OCI-LY1 (cell line): ENCODE measurements around the gene MXI1.
"Not testable (repeated sequence)": the region's sequence is repeated elsewhere in the genome, so short reads cannot be mapped to it uniquely, and the experiment has no call there.

Experiments used
- H2AFZ ChIP-seq: fragments of 200-600 bp; sonication (generic), shearing (Covaris generic); 2 replicates; pipeline ENCODE4 v1.6.0; 2014; ENCODE audit warnings: antibody characterized with exemption, mild to moderate bottlenecking, low read length
- H3F3A ChIP-seq: fragments of 200-600 bp; sonication (generic), shearing (Covaris generic); 2 replicates; pipeline ENCODE4 v1.6.0; 2014; ENCODE audit warnings: mild to moderate bottlenecking, antibody characterized with exemption, low read length, moderate library complexity; ENCODE audit not compliant: insufficient read depth
- H3K27ac ChIP-seq: fragments of 200-600 bp; sonication (generic); 2 replicates; pipeline ENCODE4 v1.5.1; 2014; ENCODE audit warnings: low read length, mixed run types, mild to moderate bottlenecking, low read depth; ENCODE audit not compliant: poor library complexity, severe bottlenecking
- H3K27me3 ChIP-seq: fragments of 200-600 bp; sonication (generic); 2 replicates; pipeline ENCODE4 v1.6.0; 2014; ENCODE audit warnings: antibody characterized with exemption, mild to moderate bottlenecking, low read length, moderate library complexity; ENCODE audit not compliant: insufficient read depth
- H3K36me3 ChIP-seq: fragments of 200-600 bp; sonication (generic); 2 replicates; pipeline ENCODE4 v1.6.1; 2014; ENCODE audit warnings: mild to moderate bottlenecking, antibody characterized with exemption, low read length, moderate library complexity, mixed read lengths; ENCODE audit not compliant: insufficient read depth
- H3K4me1 ChIP-seq: fragments of 200-600 bp; sonication (generic); 2 replicates; pipeline ENCODE4 v1.5.1; 2014; ENCODE audit warnings: mild to moderate bottlenecking, low read length, moderate library complexity; ENCODE audit not compliant: insufficient read depth, severe bottlenecking
- H3K4me2 ChIP-seq: fragments of 200-600 bp; sonication (generic), shearing (Covaris generic); 2 replicates; pipeline ENCODE4 v1.6.1; 2014; ENCODE audit warnings: low read length
- H3K4me3 ChIP-seq: fragments of 200-600 bp; sonication (generic); 2 replicates; pipeline ENCODE4 v1.5.1; 2014; ENCODE audit warnings: low read length, low read depth, mild to moderate bottlenecking, mixed read lengths; ENCODE audit not compliant: poor library complexity, severe bottlenecking
- H3K79me2 ChIP-seq: fragments of 200-600 bp; shearing (Covaris generic); 2 replicates; pipeline ENCODE4 v1.6.1; 2016; ENCODE audit warnings: mixed run types, low read length, mixed read lengths; ENCODE audit not compliant: insufficient read depth
- H3K9ac ChIP-seq: fragments of 200-600 bp; sonication (generic), shearing (Covaris generic); 2 replicates; pipeline ENCODE4 v1.6.1; 2014; ENCODE audit warnings: mild to moderate bottlenecking, low read length, mixed read lengths
- H3K9me2 ChIP-seq: fragments of 200-600 bp; sonication (generic), shearing (Covaris generic); 2 replicates; pipeline ENCODE4 v1.6.1; 2014; ENCODE audit warnings: low read depth, mild to moderate bottlenecking, low read length, mixed read lengths
- H3K9me3 ChIP-seq: fragments of 200-600 bp; shearing (Covaris generic); 2 replicates; pipeline ENCODE4 v1.6.1; 2014; ENCODE audit warnings: low read length, mixed read lengths
- H4K20me1 ChIP-seq: fragments of 200-600 bp; sonication (generic), shearing (Covaris generic); 2 replicates; pipeline ENCODE4 v1.6.0; 2016; ENCODE audit warnings: mild to moderate bottlenecking, low read length; ENCODE audit not compliant: insufficient read depth
- EZH2 ChIP-seq: fragments of 200-600 bp; sonication (generic), shearing (Covaris generic); IDR thresholded peaks from 2 replicates; pipeline ENCODE4 v1.8.0; 2017; ENCODE audit warnings: borderline replicate concordance, mixed run types, mild to moderate bottlenecking, antibody characterized with exemption, low read length, moderate library complexity, mixed read lengths
- TF ChIP-seq, protein P1 (sequence below): fragments of 200-600 bp; sonication (generic), shearing (Covaris generic); IDR thresholded peaks from 2 replicates; pipeline ENCODE4 v1.5.1; 2017; ENCODE audit warnings: mild to moderate bottlenecking, antibody characterized with exemption, low read length, moderate library complexity, mixed read lengths

MXI1 gene

DNA sequence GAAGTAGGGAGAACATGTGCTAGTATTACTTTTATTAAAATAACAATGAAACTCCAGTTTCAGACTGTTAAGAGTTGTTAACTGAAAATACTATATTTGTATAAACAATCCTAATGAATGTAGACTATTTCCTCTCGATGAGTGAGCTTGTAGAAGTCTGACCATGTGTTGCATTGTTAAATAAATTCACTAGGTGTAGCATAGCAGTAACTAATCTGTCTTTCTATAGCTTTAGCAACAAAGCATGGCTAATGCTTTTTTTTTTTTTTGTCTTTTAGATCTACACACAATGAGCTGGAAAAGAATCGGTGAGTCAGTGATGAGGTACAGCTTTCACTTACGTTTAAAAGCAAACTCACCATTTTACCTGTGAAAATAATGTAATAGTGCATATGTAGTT is 37.1 kb downstream of the MXI1 start:
- Histone ChIP-seq H3K79me2 (peaks cover 30% of the 10 kb centered on the region), H4K20me1 (no peaks in the 10 kb centered on the region), H3K27me3 (no peaks in the 10 kb centered on the region), H3K4me3 (no peak overlapping the region), H3F3A (no peaks in the 10 kb centered on the region), H3K9me2 (no peaks in the 10 kb centered on the region), H3K9ac (no peak overlapping the region), H3K4me2 (no peak overlapping the region), H3K4me1 (peaks cover 15% of the 10 kb centered on the region), H3K9me3 (no peaks in the 10 kb centered on the region), H3K27ac (no peak overlapping the region), H3K36me3 (peaks cover 38% of the 10 kb centered on the region), H2AFZ (no peak overlapping the region)
- TF ChIP-seq EZH2, result no peak
- TF ChIP-seq, protein P1, sequence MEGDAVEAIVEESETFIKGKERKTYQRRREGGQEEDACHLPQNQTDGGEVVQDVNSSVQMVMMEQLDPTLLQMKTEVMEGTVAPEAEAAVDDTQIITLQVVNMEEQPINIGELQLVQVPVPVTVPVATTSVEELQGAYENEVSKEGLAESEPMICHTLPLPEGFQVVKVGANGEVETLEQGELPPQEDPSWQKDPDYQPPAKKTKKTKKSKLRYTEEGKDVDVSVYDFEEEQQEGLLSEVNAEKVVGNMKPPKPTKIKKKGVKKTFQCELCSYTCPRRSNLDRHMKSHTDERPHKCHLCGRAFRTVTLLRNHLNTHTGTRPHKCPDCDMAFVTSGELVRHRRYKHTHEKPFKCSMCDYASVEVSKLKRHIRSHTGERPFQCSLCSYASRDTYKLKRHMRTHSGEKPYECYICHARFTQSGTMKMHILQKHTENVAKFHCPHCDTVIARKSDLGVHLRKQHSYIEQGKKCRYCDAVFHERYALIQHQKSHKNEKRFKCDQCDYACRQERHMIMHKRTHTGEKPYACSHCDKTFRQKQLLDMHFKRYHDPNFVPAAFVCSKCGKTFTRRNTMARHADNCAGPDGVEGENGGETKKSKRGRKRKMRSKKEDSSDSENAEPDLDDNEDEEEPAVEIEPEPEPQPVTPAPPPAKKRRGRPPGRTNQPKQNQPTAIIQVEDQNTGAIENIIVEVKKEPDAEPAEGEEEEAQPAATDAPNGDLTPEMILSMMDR, result no peak

DNA sequence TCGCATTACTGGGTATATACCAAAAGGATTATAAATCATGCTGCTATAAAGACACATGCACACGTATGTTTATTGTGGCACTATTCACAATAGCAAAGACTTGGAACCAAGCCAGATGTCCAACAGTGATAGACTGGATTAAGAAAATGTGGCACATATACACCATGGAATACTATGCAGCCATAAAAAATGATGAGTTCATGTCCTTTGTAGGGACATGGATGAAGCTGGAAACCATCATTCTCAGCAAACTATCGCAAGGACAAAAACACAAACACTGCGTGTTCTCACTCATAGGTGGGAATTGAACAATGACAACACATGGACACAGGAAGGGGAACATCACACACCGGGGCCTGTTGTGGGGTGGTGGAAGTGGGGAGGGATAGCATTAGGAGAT is 40.4 kb downstream of the MXI1 start:
- H4K20me1 ChIP-seq, H3K27me3 ChIP-seq, H3K9me3 ChIP-seq: not testable (repeated sequence)

DNA sequence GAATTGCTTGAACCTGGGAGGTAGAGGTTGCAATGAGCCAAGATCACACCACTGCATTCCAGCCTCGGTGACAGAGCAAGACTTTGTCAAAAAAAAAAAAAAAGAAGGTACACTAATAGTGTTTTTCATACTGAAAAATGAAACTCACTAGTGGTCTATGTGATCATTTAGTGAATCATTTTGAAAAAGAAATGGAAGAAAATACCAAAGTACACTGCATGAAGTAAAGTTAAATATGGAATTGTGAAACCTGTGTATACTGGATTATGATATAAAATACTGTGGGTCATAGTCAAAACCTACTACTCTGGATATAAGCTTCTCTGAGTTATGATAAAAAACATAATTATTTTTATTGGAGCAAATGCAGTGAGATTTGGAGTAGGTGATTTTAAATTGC is 42.1 kb downstream of the MXI1 start:
- H3K27ac ChIP-seq, H3K9me2 ChIP-seq, H3K9ac ChIP-seq, H2AFZ ChIP-seq, H3K79me2 ChIP-seq, H3K4me2 ChIP-seq, H3F3A ChIP-seq, H4K20me1 ChIP-seq, H3K27me3 ChIP-seq, H3K9me3 ChIP-seq, H3K4me3 ChIP-seq, H3K4me1 ChIP-seq: not testable (repeated sequence)
- peaks cover 56% of the 10 kb centered on the region for H3K36me3 ChIP-seq

More for the DNA sequence above, 40.4 kb downstream of the MXI1 start:
- not testable (repeated sequence) for H3K4me2 ChIP-seq, H3F3A ChIP-seq, H3K9ac ChIP-seq, H3K9me2 ChIP-seq, H3K4me1 ChIP-seq, H3K79me2 ChIP-seq, H2AFZ ChIP-seq, H3K4me3 ChIP-seq, H3K27ac ChIP-seq
- H3K36me3 ChIP-seq, result peaks cover 48% of the 10 kb centered on the region

DNA sequence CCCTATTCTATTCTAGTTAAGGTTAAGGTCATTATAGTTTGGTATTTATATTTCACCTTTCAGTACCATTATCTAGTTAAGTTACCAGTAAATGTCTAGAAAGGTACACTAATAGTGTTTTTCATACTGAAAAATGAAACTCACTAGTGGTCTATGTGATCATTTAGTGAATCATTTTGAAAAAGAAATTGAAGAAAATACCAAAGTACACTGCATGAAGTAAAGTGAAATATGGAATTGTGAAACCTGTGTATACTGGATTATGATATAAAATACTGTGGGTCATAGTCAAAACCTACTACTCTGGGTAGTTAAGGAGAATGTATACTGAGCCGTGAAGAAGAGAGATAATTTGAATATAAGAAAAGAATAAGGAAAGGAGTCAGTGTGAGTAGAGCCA is 44.0 kb downstream of the MXI1 start:
- not testable (repeated sequence) for H3K27me3 ChIP-seq, H3F3A ChIP-seq, H2AFZ ChIP-seq, H3K9ac ChIP-seq, H3K79me2 ChIP-seq, H3K27ac ChIP-seq, H3K4me3 ChIP-seq, H3K4me2 ChIP-seq, H3K9me2 ChIP-seq, H3K9me3 ChIP-seq, H4K20me1 ChIP-seq, H3K4me1 ChIP-seq
- peaks cover 51% of the 10 kb centered on the region for H3K36me3 ChIP-seq

DNA sequence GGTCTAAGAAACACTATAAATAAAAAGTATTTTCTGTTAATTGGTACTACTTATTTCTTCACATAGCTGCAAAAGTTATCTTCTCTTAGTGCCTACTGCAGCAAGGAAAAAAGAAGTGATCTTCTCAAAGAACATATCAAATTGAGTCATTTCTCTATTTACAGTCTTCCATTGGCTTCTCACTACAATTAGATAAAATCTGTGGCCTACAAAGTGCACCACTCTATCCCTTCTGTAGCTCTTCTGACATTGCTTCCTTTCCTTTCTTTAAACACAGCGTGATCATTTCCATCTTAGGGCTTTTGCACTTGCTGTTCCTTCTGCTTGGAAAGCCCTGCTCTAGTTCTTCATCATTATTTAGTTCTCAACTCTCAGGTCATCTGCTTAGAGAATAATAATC is 44.7 kb downstream of the MXI1 start:
- no peaks in the 10 kb centered on the region for H4K20me1 ChIP-seq
- H3K9me2 ChIP-seq, result no peaks in the 10 kb centered on the region
- no peaks in the 10 kb centered on the region for H3K4me1 ChIP-seq
- no peaks in the 10 kb centered on the region for H3F3A ChIP-seq
- no peak overlapping the region for H3K4me3 ChIP-seq
- no peak overlapping the region for H3K4me2 ChIP-seq
- no peaks in the 10 kb centered on the region for H3K79me2 ChIP-seq
- no peak overlapping the region for H2AFZ ChIP-seq
- H3K27me3 ChIP-seq, result no peaks in the 10 kb centered on the region
- TF ChIP-seq, protein P1, result no peak
- TF ChIP-seq EZH2, result no peak
- H3K9me3 ChIP-seq, result no peaks in the 10 kb centered on the region
- H3K9ac ChIP-seq, result no peak overlapping the region
- H3K27ac ChIP-seq, result no peak overlapping the region
- H3K36me3 ChIP-seq, result peaks cover 45% of the 10 kb centered on the region
